Fibroblast of lung (primary cell): ENCODE data around the gene RET. TPM values are rescaled to one million over a fixed set of nuclear protein-coding genes. Genes with fewer than 3 reads are reported as not detected.

Experiments
- DNase-seq, 2 donors: peaks; one replicate each; pipeline versions ENCODE4 v3.0.0 to v3.0.0-alpha.2; 2010; ENCODE audit warnings: low read depth in 2 of 2
- H2AFZ ChIP-seq: 2 replicates; pipeline ENCODE4 v1.5.1; 2012; ENCODE audit warnings: low read length, control low read depth, inconsistent platforms
- H3K27ac ChIP-seq: 2 replicates; pipeline ENCODE4 v1.5.1; 2011; ENCODE audit warnings: low read length, control low read depth; ENCODE audit not compliant: insufficient read depth
- H3K27me3 ChIP-seq: 2 replicates; pipeline ENCODE4 v1.5.1; 2011; ENCODE audit warnings: mild to moderate bottlenecking, low read length; ENCODE audit not compliant: control insufficient read depth, insufficient read depth
- H3K36me3 ChIP-seq: 2 replicates; pipeline ENCODE4 v1.5.1; 2011; ENCODE audit warnings: low read length; ENCODE audit not compliant: control insufficient read depth, insufficient read depth
- H3K4me1 ChIP-seq: 2 replicates; pipeline ENCODE4 v1.5.1; 2011; ENCODE audit warnings: low read length; ENCODE audit not compliant: control insufficient read depth, insufficient read depth; ENCODE audit errors: extremely low read depth
- H3K4me2 ChIP-seq: 2 replicates; pipeline ENCODE4 v1.5.1; 2011; ENCODE audit warnings: low read length, control low read depth; ENCODE audit not compliant: insufficient read depth; ENCODE audit errors: extremely low read depth
- H3K4me3 ChIP-seq, 4 experiments: fragments of 200-600 bp in 1 of 4; sonication (generic) in 1 of 4; replicated peaks in 1 of 4; 2 replicates each; pipeline ENCODE4 v1.5.1; 2011 to 2016; ENCODE audit warnings: low read length in 4 of 4, low read depth in 3 of 4, mild to moderate bottlenecking in 3 of 4, control low read depth in 2 of 4, inconsistent platforms in 1 of 4, mixed read lengths in 1 of 4; ENCODE audit not compliant: insufficient read depth in 1 of 4; ENCODE audit errors: control extremely low read depth in 1 of 4
- H3K79me2 ChIP-seq: 2 replicates; pipeline ENCODE4 v1.5.1; 2012; ENCODE audit warnings: mild to moderate bottlenecking, low read length, inconsistent platforms; ENCODE audit not compliant: control insufficient read depth, insufficient read depth
- H3K9ac ChIP-seq: 2 replicates; pipeline ENCODE4 v1.5.1; 2011; ENCODE audit warnings: mild to moderate bottlenecking, low read length, control low read depth; ENCODE audit not compliant: insufficient read depth
- H3K9me3 ChIP-seq: 2 replicates; pipeline ENCODE4 v1.5.1; 2012; ENCODE audit warnings: low read depth, low read length; ENCODE audit not compliant: control insufficient read depth, insufficient read depth
- H4K20me1 ChIP-seq: 2 replicates; pipeline ENCODE4 v1.5.1; 2011; ENCODE audit warnings: low read length; ENCODE audit not compliant: control insufficient read depth, insufficient read depth; ENCODE audit errors: extremely low read depth
- CTCF ChIP-seq, 2 donors: IDR thresholded peaks in 1 of 2; conservative IDR thresholded peaks in 1 of 2; 1 replicate in 1 of 2; 2 replicates in 1 of 2; pipeline ENCODE4 v1.5.1; 2011 to 2012; ENCODE audit warnings: low read length in 2 of 2, control low read depth in 1 of 2, inconsistent platforms in 1 of 2, low read depth in 1 of 2, mild to moderate bottlenecking in 1 of 2
- EZH2 ChIP-seq: IDR thresholded peaks from 2 replicates; pipeline ENCODE4 v1.5.1; 2012; ENCODE audit warnings: low read length, control low read depth, mild to moderate bottlenecking; ENCODE audit errors: missing control alignments
- polyA plus RNA-seq, 2 donors: library from polyadenylated mRNA; depleted of rRNA in 1 of 2; stranded (reverse) in 1 of 2; unstranded in 1 of 2; fragments of >200 nt; gene quantifications; 2 replicates each; pipeline ENCODE4 v1.2.1, GENCODE V29; 2011 to 2012; ENCODE audit warnings: missing spikeins in 1 of 2
- total RNA-seq: library from RNA; depleted of rRNA; stranded (reverse); fragments of >200 nt; gene quantifications from 2 replicates; pipeline ENCODE4 v1.2.1, GENCODE V29; 2014

RET gene
- total and polyA plus RNA-seq, 2 donors (not counting 1 experiment from before 2014, with no cell fraction given) = 0.08 to 0.83 TPM

DNA sequence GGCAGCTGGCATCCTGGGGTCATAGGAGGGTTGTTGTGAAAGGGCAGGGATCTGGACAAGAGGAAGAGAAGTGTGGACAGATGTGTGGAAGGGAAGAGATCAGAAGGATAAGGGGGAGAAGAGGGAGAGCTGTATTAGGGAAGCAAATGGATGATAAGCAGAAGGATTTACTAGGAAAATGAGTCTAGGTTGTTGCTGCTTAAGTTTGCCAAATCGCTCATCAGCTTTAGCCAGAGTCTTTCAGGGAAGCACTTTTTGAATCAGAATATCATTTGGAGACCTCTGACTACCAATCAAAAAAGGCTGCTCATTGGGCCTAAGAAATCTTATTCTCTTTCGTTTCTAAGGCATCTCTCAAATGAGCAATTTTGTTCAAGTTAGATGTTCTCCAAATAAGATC, 58.8 kb downstream of the RET start:
- H3K4me2 ChIP-seq = no peak overlapping the region
- H4K20me1 ChIP-seq = peaks cover 2% of the 10 kb centered on the region
- TF ChIP-seq EZH2 = no peak
- no peak for TF ChIP-seq CTCF (conservative IDR thresholded peaks at IDR 0.05 in 1 of 2, IDR thresholded peaks at IDR 0.05 in 1 of 2; ENCODE audit: low read depth in 1 of 2, low read length in 2 of 2)
- H3K27ac ChIP-seq = no peak overlapping the region
- no peaks in the 10 kb centered on the region for H3K36me3 ChIP-seq
- DNase-seq = no peak
- no peak overlapping the region for H3K4me3 ChIP-seq
- H3K27me3 ChIP-seq = no peaks in the 10 kb centered on the region
- peaks cover 20% of the 10 kb centered on the region for H3K79me2 ChIP-seq
- H3K4me1 ChIP-seq = no peaks in the 10 kb centered on the region
- H3K9me3 ChIP-seq = no peaks in the 10 kb centered on the region
- no peak overlapping the region for H3K9ac ChIP-seq
- no peak overlapping the region for H2AFZ ChIP-seq

GRCh38 chr10:43136432-43136831, 59.6 kb downstream of the RET start:
- no peaks in the 10 kb centered on the region for H3K9me3 ChIP-seq
- H3K27me3 ChIP-seq = no peaks in the 10 kb centered on the region
- no peak for DNase-seq
- H3K4me2 ChIP-seq = no peak overlapping the region
- no peaks in the 10 kb centered on the region for H3K36me3 ChIP-seq
- H3K79me2 ChIP-seq = peaks cover 26% of the 10 kb centered on the region
- no peak overlapping the region for H3K9ac ChIP-seq
- no peak overlapping the region for H3K27ac ChIP-seq
- no peak overlapping the region for H2AFZ ChIP-seq
- TF ChIP-seq CTCF (conservative IDR thresholded peaks at IDR 0.05 in 1 of 2, IDR thresholded peaks at IDR 0.05 in 1 of 2; ENCODE audit: low read depth in 1 of 2, low read length in 2 of 2) (no peak), EZH2 (no peak)
- H3K4me3 ChIP-seq = peak overlapping the region in 1 of 4 experiments; percentile 76
- H4K20me1 ChIP-seq = peaks cover 2% of the 10 kb centered on the region
- H3K4me1 ChIP-seq = no peaks in the 10 kb centered on the region

DNA sequence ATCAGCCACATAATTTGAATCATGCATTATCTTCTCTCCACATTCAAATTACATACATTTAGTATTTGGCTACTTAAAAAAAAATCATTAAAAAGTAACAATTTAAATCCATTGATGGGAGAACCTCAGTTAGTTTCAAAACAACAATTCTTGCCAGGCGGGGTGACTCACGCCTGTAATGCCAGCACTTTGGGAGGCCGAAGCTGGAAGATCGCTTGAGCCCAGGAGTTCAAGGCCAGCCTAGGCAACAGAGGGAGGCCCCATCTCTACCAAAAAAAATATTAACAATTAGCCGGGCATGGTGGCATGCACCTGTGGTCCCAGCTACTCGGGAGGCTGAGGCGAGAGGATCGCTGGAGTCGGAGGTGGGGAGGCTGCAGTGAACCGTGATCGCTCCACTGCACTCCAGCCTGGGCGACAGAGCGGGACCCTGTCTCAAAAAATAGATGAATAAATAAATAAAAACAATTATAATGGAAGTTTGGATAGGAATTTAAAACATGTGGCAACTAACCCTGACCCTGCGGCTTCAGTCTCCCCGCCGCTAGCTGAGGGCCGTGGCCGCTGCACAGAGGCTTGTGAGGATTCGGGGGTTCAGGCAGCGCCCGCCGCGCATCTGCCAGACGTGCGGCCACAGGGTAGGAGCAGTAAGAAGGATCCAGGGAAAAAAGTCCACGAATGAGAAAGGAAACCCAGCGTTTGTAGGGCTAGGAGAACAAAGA, 60.3 kb downstream of the RET start:
- no peaks in the 10 kb centered on the region for H3K9me3 ChIP-seq
- peak overlapping the region; percentile 67 to 91 (median 72) for H3K4me3 ChIP-seq
- no peaks in the 10 kb centered on the region for H3K4me1 ChIP-seq
- peak; percentile 38 to 44 for DNase-seq
- H3K36me3 ChIP-seq = no peaks in the 10 kb centered on the region
- H3K79me2 ChIP-seq = peaks cover 31% of the 10 kb centered on the region
- H3K27ac ChIP-seq = peak overlapping the region; percentile 96
- H3K4me2 ChIP-seq = peak overlapping the region; percentile 84
- peaks cover 2% of the 10 kb centered on the region for H4K20me1 ChIP-seq
- peak overlapping the region; percentile 60 for H2AFZ ChIP-seq
- H3K9ac ChIP-seq = peak overlapping the region; percentile 97
- TF ChIP-seq CTCF (conservative IDR thresholded peaks at IDR 0.05 in 1 of 2, IDR thresholded peaks at IDR 0.05 in 1 of 2; ENCODE audit: low read depth in 1 of 2, low read length in 2 of 2) = no peak
- no peak for TF ChIP-seq EZH2
- no peaks in the 10 kb centered on the region for H3K27me3 ChIP-seq
